HepG2 (cell line): ENCODE data around the gene NKX1-1. TPM values are rescaled to one million over a fixed set of nuclear protein-coding genes. Genes with fewer than 3 reads are reported as not detected.
"Not testable (repeated sequence)": the region's sequence is repeated elsewhere in the genome, so short reads cannot be mapped to it uniquely, and the experiment has no call there.

Experiments used
- ATAC-seq: fragments of 200-7000 bp; cut with Tn5 transposase; 3 replicates; pipeline ENCODE4 v1.9.1; 2020; ENCODE audit warnings: mild to moderate bottlenecking, moderate library complexity
- BruUV-seq: library from RNA; stranded (reverse); fragments of 400-500 nt; replicated peaks from 2 replicates; lab custom pipeline; 2021; lab: Mats Ljungman, UMichigan
- CTCF ChIA-PET: fragments of 300-600 bp; formaldehyde crosslinking; extraction: SDS; loops from one replicate; lab custom pipeline; 2021; ENCODE audit warnings: low total read pairs, inconsistent platforms, low intra/inter-chr PET ratio; lab: Yijun Ruan, JAX
- POLR2A ChIA-PET: fragments of 350-600 bp; sonication (Branson Sonifier 250); formaldehyde crosslinking; loops from one replicate; lab custom pipeline; 2020; ENCODE audit warnings: antibody characterized with exemption, inconsistent platforms; lab: Yijun Ruan, JAX
- DNase-seq: peaks from one replicate; pipeline ENCODE4 v3.0.0-alpha.2; 2015; ENCODE audit warnings: low spot score
- FAIRE-seq: peaks from 3 replicates; lab custom pipeline; 2011; peaks lifted over from hg19 to GRCh38; lab: Jason Lieb, UNC
- H2AFZ ChIP-seq: one replicate; pipeline ENCODE4 v1.6.1; 2011; ENCODE audit warnings: low read length, inconsistent platforms
- H3K27ac ChIP-seq: fragments of 300-600 bp; 3 replicates; pipeline ENCODE4 v1.8.0; 2011; ENCODE audit warnings: mixed run types, mild to moderate bottlenecking, mixed read lengths, low read length, inconsistent platforms; ENCODE audit not compliant: insufficient read depth; ENCODE audit errors: extremely low read length
- H3K27me3 ChIP-seq, 2 experiments: fragments of 200-600 bp in 1 of 2; 2 replicates in 1 of 2; 3 replicates in 1 of 2; pipeline versions ENCODE4 v1.6.0 to v1.8.0; 2011; ENCODE audit warnings: low read length in 2 of 2, mild to moderate bottlenecking in 2 of 2, moderate library complexity in 2 of 2, inconsistent platforms in 1 of 2; ENCODE audit not compliant: insufficient read depth in 2 of 2, control insufficient read depth in 1 of 2
- H3K36me3 ChIP-seq, 2 experiments: fragments of 200-600 bp in 1 of 2; replicated peaks in 1 of 2; 2 replicates in 1 of 2; 3 replicates in 1 of 2; pipeline versions ENCODE4 v1.5.1 to v1.8.0; 2011; ENCODE audit warnings: low read length in 2 of 2, inconsistent platforms in 1 of 2; ENCODE audit not compliant: insufficient read depth in 2 of 2, control insufficient read depth in 1 of 2
- H3K4me1 ChIP-seq: 2 replicates; pipeline ENCODE4 v1.5.1; 2012; ENCODE audit warnings: low read length, inconsistent platforms; ENCODE audit not compliant: insufficient read depth
- H3K4me2 ChIP-seq: 2 replicates; pipeline ENCODE4 v1.6.0; 2011; ENCODE audit warnings: low read depth, low read length, inconsistent platforms
- H3K4me3 ChIP-seq, 3 experiments: fragments of 200-600 bp in 1 of 3; sonication (generic), shearing (Covaris generic) in 1 of 3; replicated peaks in 1 of 3; 2 replicates each; pipeline ENCODE4 v1.5.1; 2011 to 2016; ENCODE audit warnings: low read length in 3 of 3, inconsistent platforms in 2 of 3, low read depth in 2 of 3, mild to moderate bottlenecking in 2 of 3, control low read depth in 1 of 3, mixed read lengths in 1 of 3; ENCODE audit not compliant: insufficient read depth in 1 of 3
- H3K79me2 ChIP-seq: one replicate; pipeline ENCODE4 v1.6.1; 2011; ENCODE audit warnings: low read length, inconsistent platforms; ENCODE audit not compliant: insufficient read depth
- H3K9ac ChIP-seq: 2 replicates; pipeline ENCODE4 v1.6.0; 2011; ENCODE audit warnings: mild to moderate bottlenecking, low read depth, low read length, inconsistent platforms; ENCODE audit not compliant: insufficient read depth
- H3K9me3 ChIP-seq: 2 replicates; pipeline ENCODE4 v1.5.1; 2012; ENCODE audit warnings: mild to moderate bottlenecking, low read length
- H4K20me1 ChIP-seq: 2 replicates; pipeline ENCODE4 v1.6.0; 2011; ENCODE audit warnings: inconsistent platforms, mild to moderate bottlenecking, low read length, moderate library complexity; ENCODE audit not compliant: insufficient read depth
- FOXA1 ChIP-seq, 2 experiments: fragments of 450-650 bp in 1 of 2; sonication (generic) in 1 of 2; formaldehyde crosslinking in 1 of 2; IDR thresholded peaks; 2 replicates each; pipeline versions ENCODE4 v1.4.0 to v1.6.1; 2016 to 2020; ENCODE audit warnings: missing genetic modification reagents in 1 of 2
- KAT2B ChIP-seq: fragments of 150-350 bp; IDR thresholded peaks from 2 replicates; pipeline ENCODE4 v1.6.1; 2014; ENCODE audit warnings: low read depth, low read length, borderline replicate concordance
- KDM4B ChIP-seq: sonication (generic); formaldehyde crosslinking; IDR thresholded peaks from 2 replicates; pipeline ENCODE4 v1.4.0; 2020; ENCODE audit warnings: missing genetic modification reagents
- PHF8 ChIP-seq: sonication (generic); formaldehyde crosslinking; IDR thresholded peaks from 2 replicates; pipeline ENCODE4 v1.5.0; 2020; ENCODE audit warnings: missing genetic modification reagents
- SMC3 ChIP-seq: IDR thresholded peaks from 2 replicates; pipeline ENCODE4 v1.6.1; 2011; ENCODE audit warnings: low read length, improper control_type of control experiment
- ZBTB8A ChIP-seq: sonication (generic); formaldehyde crosslinking; IDR thresholded peaks from 2 replicates; pipeline ENCODE4 v1.4.0; 2020; ENCODE audit warnings: mild to moderate bottlenecking, low read depth, missing genetic modification reagents, borderline replicate concordance
- ZNF781 ChIP-seq: sonication (generic); formaldehyde crosslinking; IDR thresholded peaks from 2 replicates; pipeline ENCODE4 v1.5.1; 2020; ENCODE audit warnings: borderline replicate concordance, mild to moderate bottlenecking, missing genetic modification reagents; ENCODE audit errors: not compliant biosample characterization
- WGBS: methylation state at CpG from one replicate; pipeline ENCODE4 v1.1.6; 2017; ENCODE audit warnings: low lambda C conversion rate; 5-methylcytosine and 5-hydroxymethylcytosine counted together
- in situ Hi-C: cut with HindIII; loops from 2 replicates; pipeline ENCODE4 v1.10.0; 2017; ENCODE audit warnings: low pct_unique_long_range_greater_than_20kb; ENCODE audit not compliant: extremely low pct_ligation_motif_present
- intact Hi-C: fragments of 100-400 bp; cut with micrococcal nuclease; formaldehyde crosslinking; loops from one replicate; pipeline ENCODE4 v1.10.0; 2022; ENCODE audit not compliant: unreplicated experiment
- polyA plus RNA-seq, 8 experiments: library from polyadenylated mRNA; depleted of rRNA in 3 of 8; stranded (reverse) in 7 of 8; unstranded in 1 of 8; fragments of >200 nt; fragmentation: Illumina TruSeq in 4 of 8; extraction: Trizol in 4 of 8; gene quantifications; 2 replicates each; pipeline versions ENCODE4 v1.2.1 to v1.2.3, GENCODE V29; 2011 to 2016; ENCODE audit warnings: low read depth in 4 of 8, missing spikeins in 1 of 8, mixed read lengths in 1 of 8; ENCODE audit not compliant: insufficient read depth in 1 of 8
- total RNA-seq, 5 experiments: library from RNA; depleted of rRNA; stranded (reverse); fragments of >200 nt; fragmentation: Illumina TruSeq; extraction: Trizol; gene quantifications; 2 replicates each; pipeline ENCODE4 v1.2.3, GENCODE V29; 2016; ENCODE audit warnings: low read depth in 1 of 5
- TF ChIP-seq, protein P1 (sequence below): sonication (generic); formaldehyde crosslinking; IDR thresholded peaks from 2 replicates; pipeline ENCODE4 v1.5.1; 2020; ENCODE audit warnings: mild to moderate bottlenecking, moderate library complexity, missing genetic modification reagents
- TF ChIP-seq, protein P2 (sequence below): sonication (generic); formaldehyde crosslinking; IDR thresholded peaks from 2 replicates; pipeline ENCODE4 v1.5.0; 2020; ENCODE audit warnings: mild to moderate bottlenecking, missing genetic modification reagents

The NKX1-1 gene
- total and polyA plus RNA-seq, 2 of the 13 experiments (the other 11 are each of a cell fraction or from before 2014, with no cell fraction given), result not detected

DNA sequence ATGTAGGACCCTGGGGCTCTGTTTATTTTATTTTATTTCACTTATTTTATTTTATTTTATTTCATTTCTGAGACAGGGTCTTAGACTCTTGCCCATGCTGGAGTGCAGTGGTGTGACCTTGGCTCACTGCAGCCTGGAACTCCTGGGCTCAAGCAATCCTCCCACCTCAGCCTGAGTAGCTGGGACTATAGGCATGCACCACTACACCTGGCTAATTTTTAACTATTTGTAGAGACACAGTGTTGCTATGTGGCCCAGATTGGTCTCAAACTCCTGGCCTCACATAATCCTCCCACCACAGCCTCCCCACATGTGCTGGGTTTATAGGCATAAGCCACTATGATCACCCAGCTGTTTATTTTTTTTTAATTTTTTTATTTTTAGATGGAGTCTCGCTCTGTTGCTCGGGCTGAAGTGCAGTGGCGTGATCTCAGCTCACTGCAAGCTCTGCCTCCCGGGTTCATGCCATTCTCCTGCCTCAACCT is 37.5 kb upstream of the NKX1-1 start:
- H2AFZ ChIP-seq, H3K36me3 ChIP-seq, H3K4me1 ChIP-seq, H3K9ac ChIP-seq, H4K20me1 ChIP-seq, in situ Hi-C loops, H3K4me2 ChIP-seq, H3K9me3 ChIP-seq, BruUV-seq, H3K27ac ChIP-seq, POLR2A ChIA-PET, CTCF ChIA-PET, H3K79me2 ChIP-seq, intact Hi-C loops, FAIRE-seq, H3K4me3 ChIP-seq, DNase-seq: not testable (repeated sequence)
- 28% methylated on average over 4 of the region's 4 CpGs for WGBS
- H3K27me3 ChIP-seq, result peaks cover 2 to 29% of the 10 kb centered on the region in 2 experiments; a peak in 4 of 5 replicates
- peak; percentile 82 for ATAC-seq
- TF ChIP-seq, protein P1, sequence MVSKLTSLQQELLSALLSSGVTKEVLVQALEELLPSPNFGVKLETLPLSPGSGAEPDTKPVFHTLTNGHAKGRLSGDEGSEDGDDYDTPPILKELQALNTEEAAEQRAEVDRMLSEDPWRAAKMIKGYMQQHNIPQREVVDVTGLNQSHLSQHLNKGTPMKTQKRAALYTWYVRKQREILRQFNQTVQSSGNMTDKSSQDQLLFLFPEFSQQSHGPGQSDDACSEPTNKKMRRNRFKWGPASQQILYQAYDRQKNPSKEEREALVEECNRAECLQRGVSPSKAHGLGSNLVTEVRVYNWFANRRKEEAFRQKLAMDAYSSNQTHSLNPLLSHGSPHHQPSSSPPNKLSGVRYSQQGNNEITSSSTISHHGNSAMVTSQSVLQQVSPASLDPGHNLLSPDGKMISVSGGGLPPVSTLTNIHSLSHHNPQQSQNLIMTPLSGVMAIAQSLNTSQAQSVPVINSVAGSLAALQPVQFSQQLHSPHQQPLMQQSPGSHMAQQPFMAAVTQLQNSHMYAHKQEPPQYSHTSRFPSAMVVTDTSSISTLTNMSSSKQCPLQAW (CRISPR knock-in tag), result peak; percentile 54; the same call in 1 of the 2 replicates
- TF ChIP-seq, protein P2, sequence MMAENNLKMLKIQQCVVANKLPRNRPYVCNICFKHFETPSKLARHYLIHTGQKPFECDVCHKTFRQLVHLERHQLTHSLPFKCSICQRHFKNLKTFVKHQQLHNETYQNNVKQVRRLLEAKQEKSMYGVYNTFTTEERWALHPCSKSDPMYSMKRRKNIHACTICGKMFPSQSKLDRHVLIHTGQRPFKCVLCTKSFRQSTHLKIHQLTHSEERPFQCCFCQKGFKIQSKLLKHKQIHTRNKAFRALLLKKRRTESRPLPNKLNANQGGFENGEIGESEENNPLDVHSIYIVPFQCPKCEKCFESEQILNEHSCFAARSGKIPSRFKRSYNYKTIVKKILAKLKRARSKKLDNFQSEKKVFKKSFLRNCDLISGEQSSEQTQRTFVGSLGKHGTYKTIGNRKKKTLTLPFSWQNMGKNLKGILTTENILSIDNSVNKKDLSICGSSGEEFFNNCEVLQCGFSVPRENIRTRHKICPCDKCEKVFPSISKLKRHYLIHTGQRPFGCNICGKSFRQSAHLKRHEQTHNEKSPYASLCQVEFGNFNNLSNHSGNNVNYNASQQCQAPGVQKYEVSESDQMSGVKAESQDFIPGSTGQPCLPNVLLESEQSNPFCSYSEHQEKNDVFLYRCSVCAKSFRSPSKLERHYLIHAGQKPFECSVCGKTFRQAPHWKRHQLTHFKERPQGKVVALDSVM, result peak; percentile 99

DNA sequence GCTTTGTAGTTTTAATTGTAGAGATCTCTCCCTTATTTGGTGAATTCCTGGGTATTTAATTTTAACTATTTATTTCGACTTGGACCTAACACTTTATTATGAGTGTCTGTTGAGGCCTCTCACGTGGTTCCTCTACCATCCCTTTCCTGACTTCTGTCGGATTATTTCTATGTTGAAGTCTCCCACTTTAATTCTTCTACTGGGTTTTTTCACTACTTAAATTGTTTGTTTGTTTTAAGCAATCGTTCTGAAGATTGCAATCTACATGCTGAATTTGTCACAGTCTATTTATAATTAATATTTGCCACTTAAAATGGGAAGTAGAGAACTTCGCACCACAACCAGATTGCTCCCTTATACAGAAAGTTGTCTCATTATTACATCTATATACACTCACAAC is 20.8 kb upstream of the NKX1-1 start:
- Histone ChIP-seq H3K4me3 (no peak overlapping the region), H3K9me3 (no peaks in the 10 kb centered on the region), H3K27ac (no peak overlapping the region), H3K36me3 (no peaks in the 10 kb centered on the region), H3K27me3 (peaks cover 0 to 13% of the 10 kb centered on the region in 2 experiments; a peak in 2 of 5 replicates), H2AFZ (no peak overlapping the region), H3K9ac (no peak overlapping the region), H4K20me1 (no peaks in the 10 kb centered on the region), H3K4me1 (no peaks in the 10 kb centered on the region), H3K4me2 (no peak overlapping the region), H3K79me2 (no peaks in the 10 kb centered on the region)
- DNase-seq, result no peak
- in situ Hi-C loops, result no loop called here
- ChIA-PET POLR2A (no interaction called here), CTCF (no interaction called here)
- FAIRE-seq, result no peak
- WGBS, result 14% methylated on average over 5 of the region's 5 CpGs
- intact Hi-C loops, result no loop called here
- no peak for ATAC-seq
- BruUV-seq, result no TSS peak
- TF ChIP-seq PHF8 (CRISPR knock-in tag), result no peak
- no peak for TF ChIP-seq ZBTB8A (CRISPR knock-in tag)
- no peak for TF ChIP-seq KAT2B
- no peak for TF ChIP-seq KDM4B
- no peak for TF ChIP-seq FOXA1 (IDR thresholded peaks at IDR 0.05)
- TF ChIP-seq FOXA1 (CRISPR knock-in tag; IDR thresholded peaks at IDR 0.05), result no peak
- TF ChIP-seq, protein P2, result no peak
- TF ChIP-seq ZNF781 (CRISPR knock-in tag), result no peak
- TF ChIP-seq SMC3, result no peak
